Upper lobe of left lung (tissue), 6 donors: Measurements from ENCODE around the gene OR1N2. TPM values are rescaled to one million over a fixed set of nuclear protein-coding genes. Genes with fewer than 3 reads are reported as not detected.
"Not testable (repeated sequence)": the region's sequence is repeated elsewhere in the genome, so short reads cannot be mapped to it uniquely, and the experiment has no call there.

Experiments used
- ATAC-seq, 2 donors: fragments of 200-7000 bp; cut with Tn5 transposase; one replicate each; pipeline ENCODE4 v1.9.1; 2022; ENCODE audit warnings: mild to moderate bottlenecking in 2 of 2, moderate library complexity in 2 of 2; ENCODE audit not compliant: low FRiP score in 2 of 2
- DNase-seq, 2 donors: peaks; one replicate each; pipeline ENCODE4 v3.0.0-alpha.2; 2019 to 2020
- H3K27ac ChIP-seq, 4 donors: fragments of 200-600 bp; sonication (generic); one replicate each; pipeline ENCODE4 v1.5.1; 2016 to 2019
- H3K27me3 ChIP-seq, 4 donors: fragments of 200-600 bp; sonication (generic); one replicate each; pipeline ENCODE4 v1.5.1; 2017 to 2019
- H3K36me3 ChIP-seq, 4 donors: fragments of 200-600 bp; sonication (generic); one replicate each; pipeline ENCODE4 v1.5.1; 2016 to 2019
- H3K4me1 ChIP-seq, 4 donors: fragments of 200-600 bp; sonication (generic); one replicate each; pipeline ENCODE4 v1.5.1; 2018 to 2019
- H3K4me3 ChIP-seq, 4 donors: fragments of 200-600 bp; sonication (generic); one replicate each; pipeline ENCODE4 v1.5.1; 2017 to 2019; ENCODE audit warnings: mild to moderate bottlenecking in 2 of 4, moderate library complexity in 1 of 4
- H3K9me3 ChIP-seq, 4 donors: fragments of 200-600 bp; sonication (generic); one replicate each; pipeline ENCODE4 v1.5.1; 2018 to 2019
- CTCF ChIP-seq, 6 experiments: fragments of 450-650 bp in 4 of 6; fragments of 200-600 bp in 2 of 6; sonication (generic) in 2 of 6; IDR thresholded peaks; one replicate each; pipeline ENCODE4 v1.5.1; 2016 to 2019; ENCODE audit warnings: antibody characterized with exemption in 6 of 6
- EP300 ChIP-seq, 4 donors: sonication (generic); formaldehyde crosslinking; IDR thresholded peaks; one replicate each; pipeline ENCODE4 v1.5.1; 2017; ENCODE audit warnings: antibody characterized with exemption in 4 of 4, control low read depth in 2 of 4
- POLR2A ChIP-seq, 4 donors: fragments of 450-650 bp; IDR thresholded peaks; one replicate each; pipeline ENCODE4 v1.5.1; 2016 to 2017; ENCODE audit warnings: antibody characterized with exemption in 4 of 4, mild to moderate bottlenecking in 2 of 4
- POLR2AphosphoS5 ChIP-seq, 2 donors: sonication (generic); formaldehyde crosslinking; IDR thresholded peaks; one replicate each; pipeline ENCODE4 v1.5.1; 2017; ENCODE audit warnings: antibody characterized with exemption in 2 of 2
- WGBS, 2 donors: methylation state at CpG; one replicate each; pipeline ENCODE4 v1.1.5; 2017 to 2018; 5-methylcytosine and 5-hydroxymethylcytosine counted together
- total RNA-seq, 6 donors: library from RNA; depleted of rRNA in 4 of 6; stranded (reverse); fragments of >200 nt in 4 of 6; gene quantifications; one replicate each; pipeline versions ENCODE4 v1.1.0 to v1.2.1, GENCODE V29; 2016 to 2021
- donor health status: DM: no; HTN: no; CAD: no; lungs with moderate emphysema.
- donor health status: DM: no; HTN: yes; CAD: no; lungs with severe emphysema.

The OR1N2 gene
- total RNA-seq, 6 donors from 2014 or later: not detected

DNA sequence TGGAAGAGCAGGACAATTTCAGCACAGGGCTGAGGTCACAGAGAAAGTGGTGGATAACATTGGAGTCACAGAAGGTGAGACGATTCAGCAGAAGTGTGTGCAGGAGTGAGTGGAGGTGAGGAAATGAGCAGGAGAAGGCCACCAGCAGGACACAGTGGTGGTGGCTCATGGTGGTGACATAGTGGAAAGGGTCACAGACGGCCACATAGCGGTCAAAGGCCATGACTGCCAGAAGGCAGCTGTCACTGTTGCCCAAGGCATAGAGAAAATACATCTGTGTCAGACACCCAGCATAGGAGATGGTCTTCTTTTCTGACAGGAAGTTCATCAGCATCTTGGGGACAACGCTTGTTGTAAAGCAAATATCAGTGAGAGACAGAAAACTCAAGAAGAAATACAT lies 15.0 kb downstream of the OR1N2 start:
- 94 to 98% methylated on average over 4 of the region's 4 CpGs for WGBS, 2 donors
- Histone ChIP-seq H3K4me3 (no peak overlapping the region), H3K4me1 (no peaks in the 10 kb centered on the region), H3K36me3 (no peaks in the 10 kb centered on the region), H3K9me3 (peaks cover 0 to 5% (median 0%) of the 10 kb centered on the region in 4 donors), H3K27ac (no peak overlapping the region), H3K27me3 (no peaks in the 10 kb centered on the region)
- TF ChIP-seq EP300 (IDR thresholded peaks at IDR 0.05) (no peak), POLR2AphosphoS5 (IDR thresholded peaks at IDR 0.05) (no peak), POLR2A (IDR thresholded peaks at IDR 0.05) (no peak), CTCF (IDR thresholded peaks at IDR 0.05) (no peak)
- no peak for DNase-seq
- no peak for ATAC-seq

GRCh38 chr9:122572456-122572855 lies 19.5 kb downstream of the OR1N2 start:
- H3K4me1 ChIP-seq: no peaks in the 10 kb centered on the region
- H3K9me3 ChIP-seq: no peaks in the 10 kb centered on the region
- no peaks in the 10 kb centered on the region for H3K27me3 ChIP-seq
- no peak overlapping the region for H3K4me3 ChIP-seq
- TF ChIP-seq EP300 (IDR thresholded peaks at IDR 0.05): no peak
- no peak for TF ChIP-seq CTCF (IDR thresholded peaks at IDR 0.05)
- H3K27ac ChIP-seq: no peak overlapping the region
- no peaks in the 10 kb centered on the region for H3K36me3 ChIP-seq
- DNase-seq: no peak
- WGBS, 2 donors: 84 to 86% methylated on average over 2 of the region's 2 CpGs
- ATAC-seq: no peak

DNA sequence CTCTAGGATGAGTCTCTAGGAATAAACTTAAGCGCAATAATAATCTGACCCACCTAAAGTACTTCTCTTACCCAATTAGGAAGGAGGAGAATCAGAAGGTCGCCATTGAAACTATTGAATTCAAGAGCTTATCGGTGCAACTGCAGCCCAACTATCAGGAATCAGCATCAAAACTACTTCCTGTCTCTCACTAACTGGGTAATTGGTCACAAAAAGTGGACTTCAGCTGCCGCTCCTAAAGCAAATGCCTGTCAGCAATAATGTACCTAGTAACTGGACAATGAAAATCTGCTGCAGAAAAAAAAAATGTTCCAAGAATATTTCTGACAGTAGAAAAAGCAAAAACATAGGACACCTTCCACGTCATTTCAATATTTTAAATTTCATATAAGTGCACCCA lies 27.0 kb downstream of the OR1N2 start:
- no peaks in the 10 kb centered on the region for H3K27me3 ChIP-seq
- DNase-seq: no peak
- no peak overlapping the region for H3K27ac ChIP-seq
- TF ChIP-seq EP300 (IDR thresholded peaks at IDR 0.05) (no peak), POLR2AphosphoS5 (IDR thresholded peaks at IDR 0.05) (no peak)
- H3K9me3 ChIP-seq: no peaks in the 10 kb centered on the region
- 79 to 86% methylated on average over 5 of the region's 5 CpGs for whole genome bisulfite sequencing, 2 donors
- H3K36me3 ChIP-seq: no peaks in the 10 kb centered on the region
- no peak for ATAC-seq
- H3K4me3 ChIP-seq: no peak overlapping the region
- H3K4me1 ChIP-seq: no peaks in the 10 kb centered on the region

DNA sequence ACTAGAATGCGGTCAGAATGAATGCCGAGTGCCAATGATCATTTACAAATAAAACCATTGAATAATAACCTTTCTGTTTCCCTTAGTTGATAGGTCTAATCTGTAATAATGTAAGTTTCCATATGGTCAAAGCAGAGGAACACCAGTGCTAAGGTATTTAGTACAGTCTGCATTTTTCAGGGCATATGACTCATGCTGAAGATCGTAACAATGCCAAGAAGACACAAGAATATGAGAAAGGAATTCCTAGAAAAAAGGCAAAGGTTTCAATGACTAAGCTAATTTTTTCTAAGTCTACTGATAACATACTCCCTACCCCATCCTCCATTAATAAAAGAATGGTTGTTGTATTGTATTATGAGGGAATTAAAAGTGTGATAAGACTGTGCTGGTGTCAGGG lies 27.4 kb downstream of the OR1N2 start:
- DNase-seq: no peak
- no peak for TF ChIP-seq POLR2A (IDR thresholded peaks at IDR 0.05)
- TF ChIP-seq EP300 (IDR thresholded peaks at IDR 0.05): no peak
- TF ChIP-seq CTCF (IDR thresholded peaks at IDR 0.05): no peak
- TF ChIP-seq POLR2AphosphoS5 (IDR thresholded peaks at IDR 0.05): no peak
- Histone ChIP-seq H3K9me3 (no peaks in the 10 kb centered on the region), H3K36me3 (no peaks in the 10 kb centered on the region), H3K27ac (no peak overlapping the region), H3K4me3 (no peak overlapping the region), H3K4me1 (no peaks in the 10 kb centered on the region), H3K27me3 (no peaks in the 10 kb centered on the region)
- WGBS, 2 donors: 82 to 91% methylated on average over 3 of the region's 3 CpGs
- no peak for ATAC-seq

DNA sequence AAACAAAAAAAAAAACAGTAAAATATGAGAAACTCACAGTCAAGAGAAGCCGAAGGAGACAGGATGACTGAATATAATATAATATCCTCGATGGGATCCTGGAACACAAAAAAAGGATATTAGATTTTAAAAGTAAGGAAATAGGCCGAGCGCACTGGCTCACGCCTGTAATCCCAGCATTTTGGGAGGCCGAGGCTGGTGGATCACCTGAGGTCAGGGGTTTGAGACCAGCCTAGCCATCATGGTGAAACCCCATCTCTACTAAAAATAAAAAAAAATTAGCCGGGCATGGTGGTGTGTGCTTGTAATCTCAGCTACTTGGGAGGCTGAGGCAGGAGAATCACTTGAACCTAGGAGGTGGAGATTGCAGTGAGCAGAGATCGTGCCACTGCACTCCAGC lies 30.4 kb downstream of the OR1N2 start, which contains the start of gene OR1L8:
Gene OR1L8, minus strand, starts transcription at position 101 of the 400 bp plus-strand sequence. CDS start 14,907 bp downstream, outside the sequence.
- 90% methylated on average over 8 of the region's 8 CpGs for WGBS, 2 donors
- ATAC-seq, H3K4me1 ChIP-seq, H3K9me3 ChIP-seq, H3K36me3 ChIP-seq, H3K27ac ChIP-seq, H3K27me3 ChIP-seq, DNase-seq, H3K4me3 ChIP-seq: not testable (repeated sequence)

Other genes with a start within 250 kb of the OR1N2 start
- gene PTGS1, start 182.1 kb upstream of the OR1N2 start, total RNA-seq: 10 to 100 TPM in 2 of 6 donors, 1 to 10 TPM in 4; 5.0 to 21.4 (median 8.5) TPM
- not detected for gene OR1J1, start 75.2 kb upstream of the OR1N2 start, total RNA-seq
- under 1 TPM in 1 of 6 donors, not detected in 5; 0.61 TPM for gene OR1J2, start 42.3 kb upstream of the OR1N2 start, total RNA-seq
- gene OR1J4, start 34.0 kb upstream of the OR1N2 start, total RNA-seq: not detected
- gene OR1N1, start 25.8 kb upstream of the OR1N2 start, total RNA-seq: not detected
- gene OR1L8, start 30.3 kb downstream of the OR1N2 start, total RNA-seq: under 1 TPM in 3 of 6 donors, not detected in 3; 0.17 to 0.76 (median 0.31) TPM
- 1 to 10 TPM in 1 of 6 donors, not detected in 5; 1.1 TPM for gene OR1Q1, start 61.6 kb downstream of the OR1N2 start, total RNA-seq
- gene OR1B1, start 104.5 kb downstream of the OR1N2 start, total RNA-seq: under 1 TPM in 2 of 6 donors, not detected in 4; 0.23 to 0.55 TPM
- gene OR1L1, start 108.6 kb downstream of the OR1N2 start, total RNA-seq: not detected
- not detected for gene OR1L3, start 122.0 kb downstream of the OR1N2 start, total RNA-seq
- gene OR1L4, start 170.9 kb downstream of the OR1N2 start, total RNA-seq: not detected
- not detected for gene OR1L6, start 189.2 kb downstream of the OR1N2 start, total RNA-seq
- not detected for gene OR5C1, start 235.8 kb downstream of the OR1N2 start, total RNA-seq
- gene OR1K1, start 247.0 kb downstream of the OR1N2 start, total RNA-seq: not detected